Measurements from ENCODE around the gene TMC8.
"Not testable (repeated sequence)": the region's sequence is repeated elsewhere in the genome, so short reads cannot be mapped to it uniquely, and the experiment has no call there.

Gene TMC8

GRCh38 chr17:78137392-78138203 lies 7.0 kb downstream of the TMC8 start:
- DNase-seq: no peak

GRCh38 chr17:78138204-78139060 lies 7.9 kb downstream of the TMC8 start:
- no peak for DNase-seq

GRCh38 chr17:78139861-78140168 lies 9.2 kb downstream of the TMC8 start:
- DNase-seq: not testable (repeated sequence)

GRCh38 chr17:78140169-78141051 lies 9.8 kb downstream of the TMC8 start:
- peak; percentile 93 for DNase-seq

GRCh38 chr17:78141437-78142118 lies 11.0 kb downstream of the TMC8 start:
- no peak for DNase-seq

GRCh38 chr17:78142119-78142861 lies 11.7 kb downstream of the TMC8 start:
- DNase-seq: no peak

- DNase-seq: no peak
These were observed 12.9 kb downstream of the TMC8 start for GRCh38 chr17:78143214-78144146.

- DNase-seq: no peak
These were observed 13.7 kb downstream of the TMC8 start for GRCh38 chr17:78144147-78144719.

GRCh38 chr17:78144736-78145641 lies 14.4 kb downstream of the TMC8 start:
- no peak for DNase-seq

GRCh38 chr17:78146471-78146869 lies 15.9 kb downstream of the TMC8 start:
- DNase-seq: no peak

GRCh38 chr17:78146881-78147280 lies 16.3 kb downstream of the TMC8 start:
- no peak for DNase-seq

GRCh38 chr17:78147315-78147998 lies 16.9 kb downstream of the TMC8 start:
- no peak for DNase-seq

- no peak for DNase-seq
These were observed 17.9 kb downstream of the TMC8 start for GRCh38 chr17:78148286-78149016.

- DNase-seq: no peak
These were observed 21.0 kb downstream of the TMC8 start for GRCh38 chr17:78151514-78152008.

- DNase-seq: no peak
These were observed 24.6 kb downstream of the TMC8 start for GRCh38 chr17:78154903-78155811.

GRCh38 chr17:78159575-78160158 lies 29.1 kb downstream of the TMC8 start:
- DNase-seq: no peak
